Activated CD4-positive, alpha-beta T cell treated with anti-CD3 and anti-CD28 coated beads, Interleukin-2, amount 50 U/mL, for 16 hours (primary cell): ENCODE results near the gene ZNF385C.
"Not testable (repeated sequence)": the region's sequence is repeated elsewhere in the genome, so short reads cannot be mapped to it uniquely, and the experiment has no call there.

Experiments used
- DNase-seq: peaks from one replicate; pipeline ENCODE4 v3.0.0-alpha.2; 2020

The ZNF385C gene

DNA sequence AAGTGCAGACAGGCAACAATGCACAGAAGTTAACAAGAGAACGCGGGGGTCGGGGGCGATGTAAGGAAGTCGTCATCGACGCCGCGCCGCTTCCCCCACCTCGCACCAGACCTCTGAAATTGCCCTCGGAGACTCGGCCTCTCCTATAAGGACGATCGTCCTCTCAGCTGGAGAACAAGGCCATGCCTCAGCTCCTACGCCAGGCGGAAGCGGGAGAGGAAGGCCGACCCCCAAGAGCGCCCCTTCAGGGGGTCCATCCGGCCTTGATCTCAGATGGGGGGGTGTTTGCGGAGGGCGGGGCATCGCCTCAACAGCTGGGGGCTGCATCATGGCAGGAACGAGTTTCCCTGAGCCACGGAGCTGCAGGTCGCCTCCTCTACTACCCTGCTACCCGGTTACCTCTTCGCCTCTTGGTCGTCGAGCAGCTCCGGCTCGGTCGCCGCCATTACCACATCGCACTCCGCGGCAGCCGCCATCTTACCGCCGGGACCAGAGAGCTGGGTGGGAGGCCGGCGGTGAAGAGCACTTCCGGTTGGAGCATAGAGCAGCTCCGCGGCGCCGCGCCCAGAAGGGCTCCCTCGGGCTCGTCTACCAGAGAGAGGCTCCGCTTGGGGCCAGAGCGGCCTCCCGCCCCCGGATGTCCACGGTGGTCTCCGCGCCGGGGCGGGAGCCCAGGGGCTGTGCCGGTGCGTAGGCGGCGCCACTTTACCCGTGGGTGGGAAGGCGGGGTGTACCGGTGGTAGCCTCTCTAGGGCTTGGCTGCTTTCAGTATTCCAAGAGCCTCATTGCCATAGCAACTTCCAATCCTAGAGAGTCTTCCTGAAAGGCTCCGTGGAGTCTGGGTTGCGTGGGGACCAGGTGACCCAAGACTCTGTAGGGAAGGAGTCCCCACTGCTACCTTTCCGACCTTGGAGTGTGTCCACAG, 81.1 kb downstream of the ZNF385C start, which contains the start of gene DNAJC7:
TSS of gene DNAJC7 (minus strand) at position 499 of the 925 bp plus-strand sequence. CDS start at position 476, 23 bp downstream.
- DNase-seq = peak; percentile 95

DNA sequence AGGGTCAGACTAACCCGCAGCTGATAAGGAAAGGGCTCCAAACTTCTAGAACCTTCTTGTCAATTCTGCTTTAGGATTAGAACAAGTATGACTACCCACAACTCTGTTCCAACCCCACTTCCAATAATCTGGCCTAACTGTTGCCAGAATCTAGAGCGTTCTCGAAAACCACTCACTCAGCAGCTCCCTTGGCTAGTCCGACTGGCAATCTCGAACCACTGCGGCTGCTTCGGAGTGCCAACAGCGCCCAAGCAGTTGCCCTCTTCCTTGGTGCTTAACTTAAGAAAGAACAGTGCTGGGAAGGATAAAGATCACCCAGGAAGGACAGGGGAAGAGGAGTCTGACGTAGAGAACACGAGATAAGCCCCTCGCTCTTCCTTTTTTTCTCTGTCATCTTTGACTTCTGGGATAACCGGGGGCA, 81.9 kb downstream of the ZNF385C start:
- peak; percentile 21 for DNase-seq

DNA sequence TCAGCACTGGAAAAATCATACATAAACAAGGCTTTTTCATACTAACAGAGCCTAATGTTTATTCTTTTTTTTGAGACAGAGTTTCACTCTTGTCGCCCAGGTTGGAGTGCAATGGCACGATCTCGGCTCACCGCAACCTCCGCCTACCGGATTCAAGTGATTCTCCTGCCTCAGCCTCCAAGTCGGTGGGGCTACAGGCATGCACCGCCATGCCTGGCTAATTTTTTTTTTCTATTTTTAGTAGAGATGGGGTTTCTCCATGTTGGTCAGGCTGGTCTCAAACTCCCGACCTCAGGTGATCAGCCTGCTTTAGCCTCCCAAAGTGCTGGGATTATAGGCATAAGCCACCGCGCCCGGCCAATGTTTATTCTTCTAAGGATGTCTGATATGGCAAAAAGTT, 84.5 kb downstream of the ZNF385C start:
- not testable (repeated sequence) for DNase-seq

DNA sequence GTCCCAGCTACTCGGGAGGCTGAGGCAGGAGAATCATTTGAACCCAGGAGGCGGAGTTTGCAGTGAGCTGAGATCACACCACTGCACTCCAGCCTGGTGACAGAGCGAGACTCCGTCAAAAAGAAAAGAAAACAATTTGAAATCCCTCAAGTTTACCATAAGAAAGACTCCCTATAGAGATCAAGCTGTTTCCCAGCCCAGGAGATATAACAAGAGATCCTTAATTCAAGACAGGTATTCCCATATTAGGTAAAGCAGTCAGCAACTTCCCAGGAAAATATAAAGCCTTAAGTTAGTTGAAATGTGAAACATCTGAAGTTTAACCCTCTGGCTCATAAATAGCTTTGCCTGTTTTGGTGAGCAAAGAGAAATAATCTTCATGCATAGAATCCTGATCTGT, 85.9 kb downstream of the ZNF385C start:
- DNase-seq = not testable (repeated sequence)

DNA sequence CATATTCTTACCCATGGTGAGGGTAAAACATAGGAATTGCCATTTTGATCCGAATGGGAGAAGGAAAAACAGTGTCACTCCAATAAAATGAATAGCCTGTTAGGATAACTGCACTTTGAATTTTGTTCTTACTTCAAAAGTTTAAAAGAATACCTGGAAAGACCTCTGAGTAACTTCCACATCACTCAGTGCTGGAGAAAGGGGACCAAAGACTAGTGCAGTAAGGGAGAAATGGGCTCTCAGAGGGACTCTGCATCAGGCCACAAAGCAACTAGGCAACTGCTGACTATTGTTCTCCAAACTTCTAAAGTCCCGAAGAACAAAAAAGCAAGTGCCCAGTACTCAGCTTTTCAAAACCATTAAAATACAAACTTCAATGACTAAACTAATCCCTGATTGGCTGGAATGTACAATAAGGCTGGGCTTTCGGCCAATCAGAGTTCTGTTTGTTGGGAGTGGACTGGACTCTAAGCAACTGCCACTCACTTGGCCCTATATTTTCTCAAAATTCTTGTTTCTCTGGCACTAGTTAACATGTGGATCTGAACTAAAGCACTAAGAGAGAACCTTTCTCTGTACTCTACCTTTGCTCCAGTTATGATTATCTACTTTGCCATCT, 87.3 kb downstream of the ZNF385C start:
- DNase-seq = peak; percentile 25

DNA sequence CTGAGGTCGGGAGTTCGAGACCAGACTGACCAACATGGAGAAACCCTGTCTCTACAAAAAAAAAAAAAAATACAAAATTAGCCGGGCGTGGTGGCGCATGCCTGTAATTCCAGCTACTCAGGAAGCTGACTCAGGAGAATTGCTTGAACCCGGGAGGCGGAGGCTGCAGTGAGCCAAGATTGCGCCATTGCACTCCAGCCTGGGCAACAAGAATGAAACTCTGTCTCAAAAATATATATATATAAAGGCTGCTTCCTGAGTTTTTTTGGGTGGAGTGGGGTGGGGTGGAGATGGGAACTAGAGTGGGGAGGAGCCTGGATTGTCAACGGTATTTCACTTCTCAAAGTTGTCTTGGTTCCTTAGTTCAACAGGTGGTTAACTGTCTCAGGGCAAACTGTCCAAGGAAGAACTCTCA, 88.0 kb downstream of the ZNF385C start:
- not testable (repeated sequence) for DNase-seq

DNA sequence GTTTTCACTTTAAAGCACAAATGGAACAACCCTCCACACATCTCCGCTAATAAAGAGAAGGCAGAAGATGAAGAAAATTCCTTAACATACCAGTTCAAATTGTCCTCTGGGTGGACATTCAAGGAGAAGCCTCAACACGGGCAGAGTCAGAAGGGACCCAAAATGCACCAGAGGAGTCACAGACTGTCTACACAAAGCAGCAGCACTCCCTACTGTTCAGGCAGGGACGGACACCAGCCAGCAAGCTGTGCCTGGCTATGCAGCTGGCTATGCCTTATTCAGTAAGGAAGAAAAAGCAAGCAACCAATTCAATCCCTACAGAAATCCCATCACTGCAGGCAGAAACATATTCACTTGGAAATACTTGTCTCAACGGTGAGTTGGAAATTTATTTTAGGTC, 89.1 kb downstream of the ZNF385C start:
- no peak for DNase-seq

DNA sequence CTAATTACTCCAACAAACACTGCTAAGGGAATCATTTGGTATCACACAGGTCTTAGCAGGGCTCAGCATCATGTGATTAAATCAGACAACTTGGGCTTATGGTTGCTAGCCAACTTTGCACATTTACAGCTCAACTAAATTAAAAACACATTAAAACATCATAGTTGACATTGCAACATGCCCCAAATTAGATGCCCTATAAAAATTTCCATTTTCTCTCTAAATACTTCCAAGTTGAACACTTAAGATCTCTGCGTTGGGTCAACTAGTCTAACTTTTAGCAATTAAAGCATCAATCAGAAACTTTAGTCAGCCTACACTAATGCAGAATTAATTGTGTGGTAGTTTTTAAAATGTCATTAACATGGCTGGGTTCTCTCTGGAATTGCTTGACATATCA, 93.1 kb downstream of the ZNF385C start:
- DNase-seq = no peak

DNA sequence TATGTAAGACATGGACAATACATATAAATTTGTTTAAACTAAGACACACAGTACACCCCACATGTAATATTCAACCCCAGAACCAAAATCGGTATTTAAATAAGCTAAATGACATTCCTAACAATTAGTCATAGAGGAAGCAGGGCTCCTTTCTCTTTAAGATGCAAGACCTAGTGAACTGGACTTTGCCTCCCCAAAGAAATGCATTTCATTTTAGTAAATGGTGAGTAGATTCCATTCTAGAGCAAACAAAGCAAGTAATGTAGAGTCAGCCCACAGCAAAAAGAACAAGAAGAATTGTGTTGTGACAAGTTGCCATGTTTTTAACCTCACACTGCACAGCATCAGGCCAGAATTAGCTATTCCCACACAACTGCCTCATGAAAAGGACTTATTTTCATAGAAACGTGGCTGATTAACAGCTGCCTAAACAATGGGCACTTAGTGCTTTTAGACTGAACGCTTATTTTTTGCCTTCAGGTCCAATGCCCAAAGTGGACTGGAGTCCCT, 95.4 kb downstream of the ZNF385C start:
- DNase-seq = no peak

DNA sequence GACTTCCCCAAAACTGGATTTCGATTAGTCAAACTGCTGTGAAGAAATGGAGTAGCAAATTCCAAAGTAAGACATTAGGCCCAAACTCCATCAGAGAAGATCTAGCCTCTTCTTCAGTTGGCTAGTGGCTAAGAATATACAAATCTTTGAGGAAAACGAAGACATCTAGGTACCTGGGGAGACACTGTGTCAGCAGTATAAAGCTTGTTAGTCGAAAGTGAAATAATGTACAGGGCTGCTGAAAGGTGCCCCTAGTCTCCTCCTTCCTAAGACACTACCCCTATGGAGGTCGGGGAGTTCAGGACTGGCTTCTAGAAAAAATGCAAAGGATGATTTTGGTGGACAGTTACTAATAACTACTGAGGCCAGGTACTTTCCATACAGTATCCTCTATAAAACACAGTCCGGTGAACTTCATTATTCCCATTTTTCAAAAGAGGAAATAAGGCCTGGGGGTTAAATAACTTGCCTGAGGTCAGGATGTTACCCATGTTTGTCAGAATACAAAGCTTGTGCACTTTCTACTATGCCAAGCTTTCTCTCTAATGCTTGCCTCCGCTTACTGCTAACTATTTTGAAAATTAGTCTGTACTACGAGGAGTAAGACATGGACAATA, 96.0 kb downstream of the ZNF385C start:
- no peak for DNase-seq

DNA sequence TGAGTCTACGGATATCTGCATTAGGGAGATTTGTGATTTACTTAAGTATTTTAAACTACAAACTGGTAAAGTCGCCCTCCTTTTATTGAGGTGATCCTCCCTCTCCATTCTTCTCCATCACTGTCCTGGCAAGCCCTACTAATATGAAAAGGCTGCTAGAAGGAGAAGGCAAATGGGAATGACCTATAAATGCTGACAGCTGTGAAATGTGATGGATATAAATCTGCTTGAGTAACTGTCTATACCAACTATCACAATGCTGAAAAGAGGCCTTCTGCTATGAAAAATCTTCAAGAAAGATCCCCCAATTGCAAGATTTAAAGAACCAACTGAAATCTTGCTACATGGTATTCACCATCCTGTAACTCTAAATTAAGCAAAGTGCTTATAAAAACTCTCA, 96.5 kb downstream of the ZNF385C start:
- DNase-seq = no peak

DNA sequence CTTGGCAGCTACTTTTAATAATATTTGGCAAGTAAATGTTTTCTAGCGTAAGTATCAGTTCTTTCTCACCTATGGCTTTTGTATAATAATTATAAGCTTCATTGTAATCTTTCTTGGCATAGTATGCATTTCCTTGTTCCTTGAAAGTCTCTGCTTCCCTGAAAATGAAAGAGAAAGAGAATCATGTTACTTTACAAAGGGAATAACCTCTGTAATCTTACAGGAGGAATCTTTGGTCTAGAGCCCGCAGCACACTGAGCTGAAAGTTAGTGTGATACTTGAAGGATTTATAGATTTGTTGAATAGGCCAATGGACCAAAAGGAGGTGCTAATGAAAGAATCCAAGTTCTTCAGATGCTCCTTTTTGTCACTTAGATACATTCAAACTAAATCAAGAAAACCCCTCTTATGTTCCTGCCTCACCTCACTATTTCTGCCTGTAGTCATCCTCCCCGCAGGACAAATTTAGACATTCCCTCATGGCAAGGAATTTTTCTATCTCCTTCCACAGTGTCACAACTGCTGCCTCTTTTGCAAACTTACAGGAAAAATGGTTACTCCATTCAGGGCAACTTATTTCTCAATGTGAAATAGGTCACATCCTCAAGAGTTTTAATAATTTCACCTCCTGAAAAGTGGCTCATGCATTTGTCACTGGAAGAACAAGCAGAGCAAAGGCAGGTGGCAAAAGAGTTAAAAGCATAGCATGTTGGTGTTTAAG, 97.7 kb downstream of the ZNF385C start:
- no peak for DNase-seq

DNA sequence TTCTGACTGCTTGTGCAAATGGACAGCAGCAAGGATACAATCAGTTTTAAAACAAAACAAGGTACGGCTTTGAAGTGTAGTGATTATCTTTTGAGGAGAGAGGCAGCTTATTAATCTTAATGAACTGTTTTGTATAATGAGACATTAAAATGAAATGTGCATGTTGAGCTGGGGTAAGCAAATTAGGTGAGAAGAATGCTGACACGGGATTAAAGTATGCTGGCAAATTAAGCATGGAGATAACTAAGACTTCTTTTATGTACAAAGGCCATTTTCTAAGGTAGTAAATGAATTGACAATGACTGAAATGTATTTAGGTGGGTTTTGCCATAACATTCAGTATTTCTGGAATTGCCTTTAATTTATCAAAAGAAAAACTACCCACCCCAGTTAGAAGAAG, 99.8 kb downstream of the ZNF385C start:
- no peak for DNase-seq

DNA sequence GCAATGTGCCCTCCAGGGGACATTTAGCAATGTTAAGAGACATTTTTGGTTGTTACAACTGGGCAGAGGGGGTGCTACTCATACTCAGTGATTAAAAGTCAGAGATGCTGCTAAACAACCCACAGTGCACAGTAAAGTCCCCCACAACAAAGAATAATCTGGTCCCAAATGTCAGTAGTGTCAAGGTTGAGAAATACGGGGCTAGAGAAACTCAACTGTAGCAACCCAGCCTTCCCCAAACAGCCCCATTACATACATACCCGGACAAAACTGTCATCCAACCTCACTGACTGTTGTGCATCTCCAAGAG, 101.5 kb downstream of the ZNF385C start:
- DNase-seq = no peak

DNA sequence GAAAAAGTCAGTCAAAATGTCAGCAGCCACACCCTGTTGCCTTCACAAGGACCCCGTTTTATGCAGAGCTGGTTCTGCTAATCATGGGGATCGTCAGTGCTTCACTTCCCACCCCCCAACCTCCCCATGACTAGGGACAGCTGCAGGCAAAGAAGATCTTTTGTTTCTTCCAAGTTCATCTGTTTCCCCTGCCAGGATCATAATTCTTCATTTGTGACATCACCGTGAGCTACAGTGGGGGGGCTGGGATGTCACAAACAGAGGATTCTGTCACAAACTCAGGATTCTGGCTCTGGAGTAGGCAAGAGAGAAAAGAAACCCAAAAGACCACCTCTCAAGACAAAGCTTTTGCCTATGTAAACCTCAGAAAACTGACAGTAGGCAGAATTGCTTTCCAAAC, 105.7 kb downstream of the ZNF385C start:
- no peak for DNase-seq

DNA sequence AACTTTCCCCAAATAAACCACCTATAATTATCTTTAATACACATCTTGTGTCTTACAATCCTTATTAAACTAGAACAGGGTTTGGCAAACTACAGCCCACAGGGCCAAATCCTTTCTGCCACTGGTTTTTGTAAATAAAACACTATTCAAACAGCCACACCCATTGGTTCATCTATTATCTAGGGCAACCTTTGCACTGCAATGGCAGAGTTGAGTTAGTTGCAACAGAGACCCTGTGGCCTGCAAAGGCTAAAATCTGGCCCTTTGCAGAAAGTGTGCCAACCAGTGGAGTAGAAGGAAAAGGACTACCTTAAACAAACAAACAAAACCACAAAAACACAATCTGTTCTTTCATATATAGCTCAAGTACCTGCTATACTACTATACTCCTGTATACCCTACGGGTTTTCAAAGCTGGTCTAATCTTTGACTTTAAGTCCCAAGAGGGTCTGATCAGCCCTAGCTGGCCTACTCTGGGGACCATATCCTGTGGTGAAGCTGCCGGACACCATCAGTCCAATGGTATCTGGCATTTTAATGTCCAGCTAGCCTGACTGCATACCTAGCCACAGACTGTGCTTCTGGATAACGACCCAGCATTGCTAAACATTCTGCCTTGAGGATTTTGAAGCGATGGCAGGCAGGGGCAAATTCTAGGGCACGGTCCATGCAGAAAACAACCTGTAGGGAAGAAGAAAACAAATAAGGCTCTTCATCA, 108.4 kb downstream of the ZNF385C start:
- no peak for DNase-seq

DNA sequence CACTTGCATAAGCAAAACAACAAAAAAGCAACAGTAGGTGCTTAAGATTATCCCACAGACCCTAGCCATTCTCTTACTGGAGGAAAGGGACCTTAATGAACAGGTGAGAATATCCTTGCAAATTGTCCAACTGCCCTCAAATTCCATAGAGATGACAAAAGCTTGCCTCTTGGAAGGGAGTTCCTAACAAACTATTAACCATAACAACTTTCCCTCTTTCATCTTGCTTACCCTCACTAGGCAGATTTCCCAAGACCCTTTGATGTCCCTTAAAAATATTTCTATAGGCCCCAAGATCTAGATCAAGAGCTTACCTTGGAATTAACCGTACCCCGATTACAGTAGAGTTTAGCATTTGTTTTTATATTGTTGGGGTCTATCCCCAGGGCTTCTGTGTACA, 109.9 kb downstream of the ZNF385C start:
- no peak for DNase-seq

DNA sequence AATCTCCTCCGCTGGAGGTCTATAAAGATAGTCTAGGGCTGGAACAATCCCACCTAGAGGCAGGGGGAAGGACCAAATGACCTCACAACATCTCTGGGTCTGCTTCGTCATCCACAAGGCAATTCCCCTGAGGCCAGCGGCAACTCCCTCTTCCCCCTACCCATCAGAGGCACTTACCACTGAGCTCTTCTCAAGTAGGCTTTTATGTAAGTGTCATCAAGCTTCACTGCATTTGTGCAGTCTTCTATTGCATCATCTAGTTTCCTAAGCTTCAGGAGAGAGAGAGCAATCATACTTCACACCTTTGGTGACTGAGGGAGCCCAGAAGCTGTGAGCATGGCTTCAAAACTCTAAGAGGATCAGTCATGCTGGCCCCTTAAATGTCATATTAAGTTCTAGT, 110.6 kb downstream of the ZNF385C start:
- DNase-seq = peak; percentile 40

DNA sequence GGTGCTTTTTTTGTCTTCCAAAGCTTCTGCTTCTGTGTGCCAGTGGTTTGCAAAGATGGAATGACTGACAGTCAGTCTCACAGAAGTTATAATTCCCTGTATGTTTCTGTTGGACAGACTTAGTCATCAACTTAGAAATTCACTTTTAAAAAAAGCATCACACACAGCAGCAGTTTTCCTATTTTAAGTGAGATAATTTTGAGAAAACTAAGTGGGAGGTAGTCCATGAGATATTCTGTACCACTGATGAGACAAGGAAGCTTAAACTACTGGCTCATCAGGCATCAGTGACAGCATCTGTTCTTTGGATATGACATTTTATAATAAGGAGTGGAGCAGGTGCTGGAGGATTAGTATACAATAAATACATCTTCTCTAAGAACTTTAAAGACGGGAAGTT, 111.6 kb downstream of the ZNF385C start:
- DNase-seq = no peak

DNA sequence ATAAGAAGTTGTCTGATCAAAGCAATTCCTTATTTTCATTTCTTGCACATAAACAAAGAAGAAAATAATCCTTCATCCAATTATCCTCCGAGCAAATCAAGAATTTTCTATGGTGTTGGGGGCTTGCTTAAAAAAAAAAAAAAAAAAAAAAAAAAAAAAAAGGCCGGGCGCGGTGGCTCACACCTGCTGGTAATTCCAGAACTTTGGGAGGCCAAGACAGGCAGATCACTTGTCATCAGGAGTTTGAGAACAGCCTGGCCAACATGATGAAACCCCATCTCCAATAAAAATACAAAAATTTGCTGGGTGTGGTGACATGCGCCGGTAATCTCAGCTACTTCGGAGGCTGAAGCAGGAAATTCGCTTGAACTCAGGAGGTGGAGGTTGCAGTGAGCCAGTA, 112.4 kb downstream of the ZNF385C start:
- no peak for DNase-seq

DNA sequence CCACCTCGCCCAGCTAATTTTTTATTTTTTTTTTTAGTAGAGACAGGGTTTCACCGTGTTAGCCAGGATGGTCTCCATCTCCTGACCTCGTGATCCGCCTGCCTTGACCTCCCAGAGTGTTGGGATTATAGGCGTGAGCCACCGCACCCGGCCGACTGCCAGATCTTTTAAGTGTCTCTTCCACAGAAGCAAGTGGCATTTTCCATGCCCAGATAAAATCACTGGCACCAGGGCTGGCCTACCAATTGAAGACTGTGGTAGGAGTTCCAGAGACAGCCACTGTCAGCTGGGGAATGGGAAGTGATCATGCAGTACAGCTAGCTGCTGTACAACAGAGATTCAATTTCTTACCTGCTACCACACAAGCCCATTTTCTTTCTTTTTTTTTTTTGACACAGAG, 113.8 kb downstream of the ZNF385C start:
- no peak for DNase-seq

DNA sequence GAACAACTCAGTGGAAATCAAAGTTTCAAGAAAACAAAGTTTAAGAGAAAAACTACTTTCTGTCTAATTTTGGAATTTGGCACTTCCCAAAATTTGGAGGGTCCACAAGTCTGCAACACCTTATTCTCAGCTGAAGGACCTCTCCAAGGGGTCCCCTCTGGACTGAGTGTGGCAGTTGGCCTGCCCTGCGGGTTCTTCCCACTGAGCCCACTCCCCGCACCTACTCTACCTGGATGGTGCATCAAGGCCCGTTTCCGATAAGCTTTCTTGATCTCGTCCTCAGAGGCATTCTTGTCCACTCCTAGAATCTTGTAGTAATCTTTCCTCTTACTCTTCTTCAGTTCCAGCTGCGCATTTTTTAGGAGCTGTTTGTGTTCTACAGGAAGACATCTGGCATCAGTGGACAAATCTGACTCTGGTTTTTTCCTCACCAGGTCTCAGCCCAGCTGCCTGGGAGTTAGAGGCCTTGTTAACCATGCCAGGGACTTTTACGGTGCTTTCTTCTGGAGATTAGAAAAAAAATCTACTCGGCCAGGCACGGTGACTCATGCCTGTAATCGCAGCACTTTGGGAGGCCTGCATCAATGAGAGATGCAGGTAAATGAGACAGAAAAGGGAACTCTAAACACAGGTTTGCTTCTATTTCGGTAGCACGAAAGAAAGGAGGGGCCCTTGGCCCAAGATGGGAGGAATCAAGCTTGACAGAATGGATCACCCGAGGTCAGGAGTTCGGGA, 116.1 kb downstream of the ZNF385C start:
- no peak for DNase-seq
